H9 (cell line): ENCODE data around the gene POLN. TPM values are rescaled to one million over a fixed set of nuclear protein-coding genes. Genes with fewer than 3 reads are reported as not detected.

ENCODE experiments used
- DNase-seq: peaks from one replicate; pipeline ENCODE4 v3.0.0-alpha.2; 2017
- H2AFZ ChIP-seq: one replicate; pipeline ENCODE4 v1.6.1; 2013; ENCODE audit warnings: mild to moderate bottlenecking, low read length, control low read depth, moderate library complexity
- H2AK5ac ChIP-seq: 2 replicates; pipeline ENCODE4 v1.6.1; 2013; ENCODE audit warnings: low read length, control low read depth, mixed read lengths; ENCODE audit not compliant: insufficient read length
- H2BK120ac ChIP-seq: one replicate; pipeline ENCODE4 v1.6.1; 2013; ENCODE audit warnings: low read depth, mild to moderate bottlenecking, low read length, control low read depth, inconsistent platforms; ENCODE audit not compliant: poor library complexity, severe bottlenecking
- H2BK12ac ChIP-seq: 2 replicates; pipeline ENCODE4 v1.6.1; 2013; ENCODE audit warnings: low read length, control low read depth, mixed read lengths, low read depth; ENCODE audit not compliant: insufficient read length
- H2BK15ac ChIP-seq: 2 replicates; pipeline ENCODE4 v1.6.1; 2013; ENCODE audit warnings: low read depth, low read length, control low read depth
- H2BK20ac ChIP-seq: one replicate; pipeline ENCODE4 v1.6.1; 2013; ENCODE audit warnings: low read depth, mild to moderate bottlenecking, low read length, control low read depth, inconsistent platforms; ENCODE audit not compliant: poor library complexity, severe bottlenecking
- H2BK5ac ChIP-seq: 2 replicates; pipeline ENCODE4 v1.6.1; 2013; ENCODE audit warnings: low read length, control low read depth, mixed read lengths; ENCODE audit not compliant: insufficient read length
- H3K14ac ChIP-seq: 2 replicates; pipeline ENCODE4 v1.6.1; 2013; ENCODE audit warnings: low read length, control low read depth; ENCODE audit not compliant: insufficient read depth
- H3K18ac ChIP-seq: 2 replicates; pipeline ENCODE4 v1.6.1; 2013; ENCODE audit warnings: low read depth, mild to moderate bottlenecking, mixed read lengths, low read length, control low read depth; ENCODE audit not compliant: insufficient read length
- H3K23ac ChIP-seq: 2 replicates; pipeline ENCODE4 v1.6.1; 2013; ENCODE audit warnings: low read length, control low read depth, mixed read lengths, low read depth; ENCODE audit not compliant: insufficient read length
- H3K23me2 ChIP-seq: 2 replicates; pipeline ENCODE4 v1.6.1; 2013; ENCODE audit warnings: low read depth, mild to moderate bottlenecking, mixed read lengths, low read length, control low read depth; ENCODE audit not compliant: insufficient read length, poor library complexity, severe bottlenecking
- H3K27ac ChIP-seq: 2 replicates; pipeline ENCODE4 v1.5.1; 2013; ENCODE audit warnings: low read length, control low read depth, mixed read lengths, low read depth; ENCODE audit not compliant: insufficient read length
- H3K27me3 ChIP-seq: 2 replicates; pipeline ENCODE4 v1.6.1; 2013; ENCODE audit warnings: low read length, control low read depth, inconsistent platforms; ENCODE audit not compliant: insufficient read depth
- H3K4ac ChIP-seq: 2 replicates; pipeline ENCODE4 v1.6.1; 2013; ENCODE audit warnings: low read depth, mild to moderate bottlenecking, control low read depth, inconsistent platforms, low read length, moderate library complexity
- H3K4me1 ChIP-seq: 2 replicates; pipeline ENCODE4 v1.6.1; 2013; ENCODE audit warnings: low read length, control low read depth, inconsistent platforms; ENCODE audit not compliant: insufficient read depth
- H3K4me2 ChIP-seq: 2 replicates; pipeline ENCODE4 v1.6.1; 2013; ENCODE audit warnings: low read length, control low read depth, mixed read lengths; ENCODE audit not compliant: insufficient read length, insufficient read depth
- H3K56ac ChIP-seq: 2 replicates; pipeline ENCODE4 v1.6.1; 2013; ENCODE audit warnings: low read depth, mild to moderate bottlenecking, mixed read lengths, low read length, control low read depth; ENCODE audit not compliant: insufficient read length
- H3K79me1 ChIP-seq: 2 replicates; pipeline ENCODE4 v1.6.1; 2013; ENCODE audit warnings: low read depth, mild to moderate bottlenecking, moderate library complexity, low read length, control low read depth, inconsistent platforms; ENCODE audit not compliant: insufficient read depth, poor library complexity, severe bottlenecking
- H3K79me2 ChIP-seq: 2 replicates; pipeline ENCODE4 v1.6.1; 2013; ENCODE audit warnings: low read length, control low read depth, inconsistent platforms; ENCODE audit not compliant: insufficient read depth
- H3K9ac ChIP-seq: 2 replicates; pipeline ENCODE4 v1.6.1; 2013; ENCODE audit warnings: low read length, control low read depth, mixed read lengths; ENCODE audit not compliant: insufficient read length; ENCODE audit errors: extremely low read depth
- H3K9me3 ChIP-seq: one replicate; pipeline ENCODE4 v1.6.1; 2013; ENCODE audit warnings: low read depth, low read length, inconsistent platforms; ENCODE audit not compliant: control insufficient read depth
- H3T11ph ChIP-seq: one replicate; pipeline ENCODE4 v1.6.1; 2013; ENCODE audit warnings: mild to moderate bottlenecking, low read length, control low read depth, inconsistent platforms
- H4K20me1 ChIP-seq: one replicate; pipeline ENCODE4 v1.6.1; 2013; ENCODE audit not compliant: control insufficient read depth, insufficient read length, insufficient read depth
- H4K5ac ChIP-seq: 2 replicates; pipeline ENCODE4 v1.6.1; 2013; ENCODE audit warnings: low read depth, mild to moderate bottlenecking, mixed read lengths, low read length, control low read depth; ENCODE audit not compliant: insufficient read length
- H4K8ac ChIP-seq: replicated peaks from 2 replicates; pipeline ENCODE4 v1.6.1; 2013; ENCODE audit warnings: low read length, control low read depth, mixed read lengths, low read depth; ENCODE audit not compliant: insufficient read length
- H4K91ac ChIP-seq: 2 replicates; pipeline ENCODE4 v1.6.1; 2013; ENCODE audit warnings: low read depth, mild to moderate bottlenecking, moderate library complexity, mixed read lengths, low read length, control low read depth; ENCODE audit not compliant: insufficient read length
- H3K27ac Mint-ChIP-seq, 3 experiments: 2 replicates in 2 of 3; 3 replicates in 1 of 3; pipeline ENCODE4 v1.8.0; 2020 to 2021; ENCODE audit warnings: mixed read lengths in 3 of 3, mild to moderate bottlenecking in 1 of 3, moderate library complexity in 1 of 3
- H3K27me3 Mint-ChIP-seq: 2 replicates; pipeline ENCODE4 v1.8.0; 2021; ENCODE audit warnings: low read depth, mild to moderate bottlenecking, moderate library complexity, mixed read lengths
- H3K36me3 Mint-ChIP-seq, 3 experiments: 2 replicates in 2 of 3; 3 replicates in 1 of 3; pipeline ENCODE4 v1.8.0; 2020 to 2021; ENCODE audit warnings: low read depth in 3 of 3, mixed read lengths in 3 of 3; ENCODE audit not compliant: insufficient read depth in 1 of 3
- H3K4me1 Mint-ChIP-seq, 2 experiments: 2 replicates each; pipeline ENCODE4 v1.8.0; 2020; ENCODE audit warnings: mixed read lengths in 2 of 2
- H3K4me3 Mint-ChIP-seq, 2 experiments: 2 replicates in 1 of 2; 3 replicates in 1 of 2; pipeline ENCODE4 v1.8.0; 2020 to 2021; ENCODE audit warnings: mild to moderate bottlenecking in 2 of 2, mixed read lengths in 2 of 2, moderate library complexity in 1 of 2
- H3K9me3 Mint-ChIP-seq, 2 experiments: 2 replicates in 1 of 2; 3 replicates in 1 of 2; pipeline ENCODE4 v1.8.0; 2020; ENCODE audit warnings: mild to moderate bottlenecking in 2 of 2, mixed read lengths in 2 of 2, moderate library complexity in 1 of 2
- WGBS: extraction: QIAGEN DNeasy Blood & Tissue Kit; methylation state at CpG from one replicate; pipeline ENCODE4 v1.1.7; 2013; ENCODE audit warnings: missing lambda C conversion rate, low lambda C conversion rate, mixed read lengths; ENCODE audit not compliant: insufficient read length; ENCODE audit errors: extremely low coverage; 5-methylcytosine and 5-hydroxymethylcytosine counted together
- total RNA-seq: library from RNA; stranded (reverse); gene quantifications from 2 replicates; pipeline ENCODE4 v1.2.1, GENCODE V29; 2021
- TF ChIP-seq, protein P1 (sequence below): fragments of 200-600 bp; sonication (generic); conservative IDR thresholded peaks from 3 replicates; pipeline ENCODE4 v1.8.0; 2021; ENCODE audit warnings: antibody characterized with exemption, mild to moderate bottlenecking

The POLN gene
- total RNA-seq, 1 experiment from 2014 or later = 0.74 TPM

DNA sequence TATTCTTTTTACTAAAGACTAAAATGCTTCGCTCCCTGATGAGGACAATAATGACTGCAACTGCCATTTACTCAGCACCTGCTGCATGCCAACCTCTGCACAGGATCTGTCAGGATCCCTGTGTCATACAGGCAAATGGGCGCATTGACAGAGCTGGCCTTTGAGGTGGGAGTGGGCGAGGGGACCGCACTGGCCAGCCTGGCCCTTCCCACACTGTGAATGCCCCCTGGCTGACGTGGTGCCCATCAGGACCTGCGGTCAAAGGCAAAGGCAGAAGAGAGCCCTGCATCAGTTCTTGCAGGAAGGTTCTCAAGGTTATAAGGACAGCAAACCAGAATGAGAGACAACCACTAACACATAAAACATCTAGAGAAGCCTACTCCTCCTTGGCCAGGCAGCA is 67.9 kb downstream of the POLN start:
- Histone ChIP-seq H2BK20ac (no peak overlapping the region), H2BK120ac (no peak overlapping the region), H4K5ac (no peak overlapping the region), H4K8ac (no peak overlapping the region), H3K23ac (no peak overlapping the region), H2BK12ac (no peak overlapping the region), H3K18ac (no peak overlapping the region), H3K23me2 (no peaks in the 10 kb centered on the region), H3K9ac (no peak overlapping the region), H3K9me3 (no peaks in the 10 kb centered on the region), H2AK5ac (no peak overlapping the region), H3K4me2 (no peak overlapping the region), H2BK5ac (no peak overlapping the region), H3K56ac (no peak overlapping the region), H3K27me3 (no peaks in the 10 kb centered on the region), H3K4me1 (no peaks in the 10 kb centered on the region), H3K4ac (no peak overlapping the region), H3K79me2 (no peaks in the 10 kb centered on the region), H3T11ph (no peak overlapping the region), H3K27ac (no peak overlapping the region), H4K91ac (no peak overlapping the region), H2AFZ (no peak overlapping the region), H3K14ac (no peak overlapping the region), H4K20me1 (no peaks in the 10 kb centered on the region), H2BK15ac (no peak overlapping the region), H3K79me1 (no peaks in the 10 kb centered on the region)
- Mint-ChIP-seq H3K4me1 (no peaks in the 10 kb centered on the region), H3K27me3 (no peaks in the 10 kb centered on the region; the same call in 1 of the 2 replicates), H3K9me3 (no peaks in the 10 kb centered on the region), H3K4me3 (no peak overlapping the region), H3K36me3 (no peaks in the 10 kb centered on the region), H3K27ac (no peak overlapping the region)
- TF ChIP-seq, protein P1, sequence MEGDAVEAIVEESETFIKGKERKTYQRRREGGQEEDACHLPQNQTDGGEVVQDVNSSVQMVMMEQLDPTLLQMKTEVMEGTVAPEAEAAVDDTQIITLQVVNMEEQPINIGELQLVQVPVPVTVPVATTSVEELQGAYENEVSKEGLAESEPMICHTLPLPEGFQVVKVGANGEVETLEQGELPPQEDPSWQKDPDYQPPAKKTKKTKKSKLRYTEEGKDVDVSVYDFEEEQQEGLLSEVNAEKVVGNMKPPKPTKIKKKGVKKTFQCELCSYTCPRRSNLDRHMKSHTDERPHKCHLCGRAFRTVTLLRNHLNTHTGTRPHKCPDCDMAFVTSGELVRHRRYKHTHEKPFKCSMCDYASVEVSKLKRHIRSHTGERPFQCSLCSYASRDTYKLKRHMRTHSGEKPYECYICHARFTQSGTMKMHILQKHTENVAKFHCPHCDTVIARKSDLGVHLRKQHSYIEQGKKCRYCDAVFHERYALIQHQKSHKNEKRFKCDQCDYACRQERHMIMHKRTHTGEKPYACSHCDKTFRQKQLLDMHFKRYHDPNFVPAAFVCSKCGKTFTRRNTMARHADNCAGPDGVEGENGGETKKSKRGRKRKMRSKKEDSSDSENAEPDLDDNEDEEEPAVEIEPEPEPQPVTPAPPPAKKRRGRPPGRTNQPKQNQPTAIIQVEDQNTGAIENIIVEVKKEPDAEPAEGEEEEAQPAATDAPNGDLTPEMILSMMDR = no peak
- no CpG with 5 or more reads among the region's 6 CpGs for WGBS
- no peak for DNase-seq
